Natural killer cell (primary cell): ENCODE measurements around the gene CDH13. TPM values are rescaled to one million over a fixed set of nuclear protein-coding genes. Genes with fewer than 3 reads are reported as not detected.

Experiments
- ATAC-seq, 3 donors: fragments of 150-1000 bp in 2 of 3; fragments of 200-7000 bp in 1 of 3; cut with Tn5 transposase; 1 replicate in 1 of 3; 2 replicates in 2 of 3; pipeline ENCODE4 v1.10.0; 2021; ENCODE audit warnings: mild to moderate bottlenecking in 2 of 3, moderate library complexity in 2 of 3
- DNase-seq, 2 donors: peaks; one replicate each; pipeline versions ENCODE4 v3.0.0 to v3.0.0-alpha.2; 2013 to 2021; ENCODE audit warnings: mixed read lengths in 1 of 2
- H3K27ac ChIP-seq: one replicate; pipeline ENCODE4 v1.5.1; 2013; ENCODE audit warnings: mild to moderate bottlenecking, low read length
- H3K27me3 ChIP-seq: one replicate; pipeline ENCODE4 v1.6.1; 2013; ENCODE audit warnings: low read length; ENCODE audit not compliant: control insufficient read depth, insufficient read depth
- H3K36me3 ChIP-seq: one replicate; pipeline ENCODE4 v1.6.1; 2013; ENCODE audit warnings: low read length; ENCODE audit not compliant: control insufficient read depth, insufficient read depth
- H3K4me1 ChIP-seq: one replicate; pipeline ENCODE4 v1.6.1; 2013; ENCODE audit warnings: low read length; ENCODE audit not compliant: control insufficient read depth, insufficient read depth
- H3K4me3 ChIP-seq: one replicate; pipeline ENCODE4 v1.5.1; 2013; ENCODE audit warnings: low read length
- H3K9me3 ChIP-seq: one replicate; pipeline ENCODE4 v1.6.1; 2013; ENCODE audit warnings: low read length; ENCODE audit not compliant: control insufficient read depth, insufficient read depth
- H3K27ac Mint-ChIP-seq, 2 donors: one replicate each; pipeline ENCODE4 v1.8.0; 2022; ENCODE audit warnings: mild to moderate bottlenecking in 2 of 2, mixed read lengths in 2 of 2, moderate library complexity in 1 of 2
- H3K27me3 Mint-ChIP-seq, 2 donors: one replicate each; pipeline ENCODE4 v1.8.0; 2022; ENCODE audit warnings: low read depth in 2 of 2, mixed read lengths in 2 of 2
- H3K36me3 Mint-ChIP-seq: one replicate; pipeline ENCODE4 v1.8.0; 2022; ENCODE audit warnings: mixed read lengths
- H3K4me1 Mint-ChIP-seq, 2 donors: one replicate each; pipeline ENCODE4 v1.8.0; 2022; ENCODE audit warnings: mixed read lengths in 2 of 2
- H3K4me3 Mint-ChIP-seq: one replicate; pipeline ENCODE4 v1.8.0; 2022; ENCODE audit warnings: mild to moderate bottlenecking, moderate library complexity, mixed read lengths
- H3K9me3 Mint-ChIP-seq, 2 donors: one replicate each; pipeline ENCODE4 v1.8.0; 2022; ENCODE audit warnings: mixed read lengths in 2 of 2
- CTCF ChIP-seq: fragments of 200-600 bp; IDR thresholded peaks from one replicate; pipeline ENCODE4 v1.8.0; 2022; ENCODE audit warnings: antibody characterized with exemption
- WGBS: methylation state at CpG from one replicate; pipeline ENCODE4 v1.1.7; 2013; ENCODE audit warnings: missing lambda C conversion rate; ENCODE audit not compliant: insufficient coverage; 5-methylcytosine and 5-hydroxymethylcytosine counted together
- intact Hi-C: fragments of 100-400 bp; cut with micrococcal nuclease; formaldehyde crosslinking; loops from one replicate; pipeline ENCODE4 v1.14.2; 2022
- total RNA-seq, 4 donors: library from RNA; stranded (reverse); fragments of 120-200 nt in 1 of 4; gene quantifications; one replicate each; pipeline versions ENCODE4 v1.2.3 to v1.2.4, GENCODE V29; 2013 to 2022

Gene CDH13
- total RNA-seq, 3 donors from 2014 or later (not counting 1 experiment from before 2014, with no cell fraction given), result not detected

GRCh38 chr16:83725313-83725712 is 1098.5 kb downstream of the CDH13 start:
- WGBS, result 77% methylated on average over 9 of the region's 9 CpGs
- Histone ChIP-seq H3K27me3 (no peaks in the 10 kb centered on the region), H3K9me3 (no peaks in the 10 kb centered on the region), H3K4me1 (no peaks in the 10 kb centered on the region), H3K27ac (no peak overlapping the region), H3K36me3 (no peaks in the 10 kb centered on the region), H3K4me3 (no peak overlapping the region)
- intact Hi-C loops, result no loop called here
- Mint-ChIP-seq H3K4me1 (peaks cover 10 to 11% of the 10 kb centered on the region in 2 donors), H3K4me3 (no peak overlapping the region), H3K36me3 (no peaks in the 10 kb centered on the region), H3K27me3 (no peaks in the 10 kb centered on the region), H3K9me3 (peaks cover 0 to 3% of the 10 kb centered on the region in 2 donors), H3K27ac (no peak overlapping the region)
- ATAC-seq (no peak), DNase-seq (no peak)
- no peak for TF ChIP-seq CTCF

- H3K4me3 ChIP-seq, result no peak overlapping the region
- Mint-ChIP-seq H3K36me3 (no peaks in the 10 kb centered on the region), H3K4me3 (no peak overlapping the region), H3K9me3 (peaks cover 0 to 3% of the 10 kb centered on the region in 2 donors), H3K27me3 (no peaks in the 10 kb centered on the region), H3K4me1 (peaks cover 10 to 11% of the 10 kb centered on the region in 2 donors), H3K27ac (peak overlapping the region in 1 of 2 donors; percentile 2)
- H3K27ac ChIP-seq, result no peak overlapping the region
- H3K27me3 ChIP-seq, result no peaks in the 10 kb centered on the region
- 5% methylated on average over 8 of the region's 10 CpGs for whole genome bisulfite sequencing
- no peak for DNase-seq
- intact Hi-C loops, result no loop called here
- peak in 2 of 3 donors; percentile 50 to 56 for ATAC-seq
- H3K4me1 ChIP-seq, result no peaks in the 10 kb centered on the region
- H3K36me3 ChIP-seq, result no peaks in the 10 kb centered on the region
- no peaks in the 10 kb centered on the region for H3K9me3 ChIP-seq
- TF ChIP-seq CTCF, result no peak
Observed at GRCh38 chr16:83727018-83727417, 1100.2 kb downstream of the CDH13 start.

- Histone ChIP-seq H3K27me3 (no peaks in the 10 kb centered on the region), H3K36me3 (no peaks in the 10 kb centered on the region), H3K9me3 (no peaks in the 10 kb centered on the region), H3K4me3 (no peak overlapping the region), H3K27ac (no peak overlapping the region), H3K4me1 (no peaks in the 10 kb centered on the region)
- DNase-seq, result no peak
- Mint-ChIP-seq H3K27me3 (no peaks in the 10 kb centered on the region), H3K4me1 (peaks cover 10 to 11% of the 10 kb centered on the region in 2 donors), H3K27ac (no peak overlapping the region), H3K9me3 (peaks cover 0 to 3% of the 10 kb centered on the region in 2 donors), H3K36me3 (no peaks in the 10 kb centered on the region), H3K4me3 (no peak overlapping the region)
- intact Hi-C loops, result no loop called here
- WGBS, result 82% methylated on average over 18 of the region's 18 CpGs
- no peak for ATAC-seq
- no peak for TF ChIP-seq CTCF
Observed at GRCh38 chr16:83727751-83728352, 1101.1 kb downstream of the CDH13 start.

GRCh38 chr16:83728492-83728891 is 1101.7 kb downstream of the CDH13 start:
- Histone ChIP-seq H3K4me3 (no peak overlapping the region), H3K27ac (no peak overlapping the region), H3K27me3 (no peaks in the 10 kb centered on the region), H3K4me1 (no peaks in the 10 kb centered on the region), H3K36me3 (no peaks in the 10 kb centered on the region), H3K9me3 (peaks cover 5% of the 10 kb centered on the region)
- Mint-ChIP-seq H3K27ac (no peak overlapping the region), H3K27me3 (no peaks in the 10 kb centered on the region), H3K4me3 (no peak overlapping the region), H3K4me1 (peaks cover 10 to 11% of the 10 kb centered on the region in 2 donors), H3K9me3 (peaks cover 0 to 3% of the 10 kb centered on the region in 2 donors), H3K36me3 (no peaks in the 10 kb centered on the region)
- 89% methylated on average over 6 of the region's 6 CpGs for WGBS
- DNase-seq, result no peak
- intact Hi-C loops, result no loop called here
- no peak for TF ChIP-seq CTCF
- no peak for ATAC-seq
